ENCODE measurements around the gene VLDLR.

- TF ChIP-seq POLR2AphosphoS5 (IDR thresholded peaks at IDR 0.05; ENCODE audit: borderline replicate concordance, low read depth, low read length): no peak
- no peak for TF ChIP-seq EZH2 (IDR thresholded peaks at IDR 0.05)
Measured at GRCh38 chr9:2675834-2676233, 54.2 kb downstream of the VLDLR start.

Data from SK-N-MC (cell line).